Bone marrow (tissue), 2 donors: ENCODE data around the gene CELF4.

Experiments used
- DNase-seq, 2 donors: peaks; one replicate each; lab custom pipeline; 2025; lab: John Stamatoyannopoulos, UW

The CELF4 gene

GRCh38 chr18:37524498-37525261, 40.9 kb downstream of the CELF4 start:
- no peak for DNase-seq

DNA sequence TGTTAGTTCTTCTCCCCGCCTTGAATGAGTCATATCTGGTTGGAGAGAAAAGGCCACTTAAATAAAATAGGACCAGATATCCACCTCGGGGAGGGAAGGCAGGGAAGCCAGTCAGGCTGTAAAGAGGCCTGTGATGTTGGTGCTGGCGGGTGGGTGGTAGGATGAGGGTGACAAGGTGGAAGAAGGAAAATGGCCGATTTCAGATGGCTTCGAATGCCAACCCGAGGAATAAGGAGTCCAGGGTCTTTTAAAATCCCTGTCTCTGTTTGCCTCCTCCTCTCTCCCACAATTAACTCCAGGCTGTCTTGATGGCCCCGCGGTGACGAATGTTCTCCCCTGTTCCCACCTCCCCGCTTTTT, 41.5 kb downstream of the CELF4 start:
- no peak for DNase-seq

DNA sequence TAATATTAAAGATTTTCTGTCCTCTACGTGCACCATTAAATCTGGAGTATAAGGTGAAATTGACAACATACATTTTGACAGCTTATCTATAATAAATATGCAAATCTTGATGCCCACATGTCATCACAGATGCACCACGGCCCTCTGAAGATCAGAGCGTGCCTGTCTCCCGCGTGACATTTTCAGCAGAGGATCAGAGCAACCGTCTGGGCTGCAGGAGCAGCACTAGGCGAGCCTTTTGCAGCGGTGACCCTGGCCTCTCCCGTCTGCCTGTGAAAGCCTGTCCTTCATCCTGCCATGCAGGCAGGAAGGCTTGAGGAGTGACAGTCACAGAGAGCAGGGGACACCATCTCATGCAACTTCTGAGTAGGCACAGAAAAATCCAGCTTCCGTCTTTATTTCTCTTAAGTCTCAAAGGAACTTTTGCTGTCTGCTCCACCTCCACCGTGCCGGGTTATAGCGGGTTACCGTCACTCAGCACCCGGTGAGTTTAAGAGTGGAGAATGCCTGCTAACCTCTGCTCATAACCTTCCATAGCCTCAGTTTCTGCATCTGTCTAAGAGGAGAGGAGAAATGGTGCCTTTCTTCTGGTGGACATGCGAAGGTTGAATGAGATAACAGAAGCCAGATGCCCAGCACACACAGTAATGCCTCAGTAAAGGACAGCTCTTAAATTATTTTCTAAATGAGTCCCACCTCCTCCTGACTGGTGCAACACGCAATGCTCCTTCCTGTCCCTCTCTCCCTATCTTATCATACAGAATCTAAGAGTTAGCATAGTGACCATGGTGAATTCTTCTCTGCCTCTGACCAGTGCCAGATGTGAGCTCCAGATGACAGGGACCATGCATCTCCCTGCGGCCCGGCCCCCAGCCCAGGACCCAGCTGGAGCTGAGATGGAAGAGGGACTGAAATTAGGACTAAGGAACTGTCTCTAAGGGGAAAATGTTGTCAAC, 43.8 kb downstream of the CELF4 start:
- DNase-seq: no peak

DNA sequence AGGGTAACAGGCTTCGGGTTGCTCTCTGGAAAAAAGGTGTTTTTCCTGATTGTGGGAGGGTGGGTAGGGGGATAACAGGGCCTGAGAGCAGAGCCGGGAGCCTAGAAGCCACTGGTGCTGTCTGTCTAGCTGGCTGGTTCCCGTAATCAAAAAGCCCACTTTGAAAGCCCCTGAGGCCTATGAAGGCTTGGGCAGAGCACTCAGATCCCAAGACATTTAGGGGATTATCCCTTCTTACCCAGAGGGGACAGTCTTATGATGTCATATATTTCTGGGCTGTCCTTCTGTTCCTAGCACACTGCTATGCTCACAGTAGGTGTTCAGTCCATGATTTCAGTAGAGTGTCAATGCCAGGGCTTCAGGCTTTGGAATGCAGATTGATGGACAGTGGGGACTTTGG, 45.1 kb downstream of the CELF4 start:
- DNase-seq: no peak

DNA sequence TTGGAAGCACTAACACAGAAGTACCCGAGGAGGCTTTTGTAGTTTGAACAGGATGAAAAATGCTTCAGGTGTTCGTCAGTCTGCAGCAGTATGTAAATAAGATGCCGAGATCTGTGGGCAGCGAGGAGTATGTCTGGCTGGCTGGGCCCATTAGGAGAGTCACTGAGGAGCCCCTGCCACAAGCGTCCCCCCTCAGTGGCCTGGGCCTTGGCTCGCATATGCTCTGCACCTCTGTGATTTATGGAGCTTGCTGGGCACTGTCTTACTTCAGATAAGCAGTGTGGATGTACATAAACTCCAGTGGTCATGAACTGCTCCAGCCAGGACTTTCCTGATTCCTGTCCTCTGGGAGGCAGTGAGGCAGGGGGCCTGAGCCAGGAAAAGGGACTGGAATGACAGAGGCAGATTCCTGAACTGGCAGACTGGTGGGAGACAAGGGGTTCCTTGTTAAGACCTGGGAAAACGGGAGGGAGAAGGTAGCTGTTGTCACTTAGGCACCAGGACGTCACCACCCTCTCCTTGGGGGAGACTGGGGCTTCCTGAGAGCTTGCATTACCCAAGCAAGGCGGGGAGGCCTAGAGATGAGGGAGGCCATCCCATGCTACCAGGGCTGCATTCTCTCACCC, 46.0 kb downstream of the CELF4 start:
- no peak for DNase-seq

- no peak for DNase-seq
These were observed 49.2 kb downstream of the CELF4 start for GRCh38 chr18:37516361-37516853.

- DNase-seq: no peak
These were observed 50.6 kb downstream of the CELF4 start for GRCh38 chr18:37514953-37515352.

GRCh38 chr18:37512400-37512799, 53.2 kb downstream of the CELF4 start:
- no peak for DNase-seq

- no peak for DNase-seq
These were observed 53.8 kb downstream of the CELF4 start for GRCh38 chr18:37511721-37512298.

DNA sequence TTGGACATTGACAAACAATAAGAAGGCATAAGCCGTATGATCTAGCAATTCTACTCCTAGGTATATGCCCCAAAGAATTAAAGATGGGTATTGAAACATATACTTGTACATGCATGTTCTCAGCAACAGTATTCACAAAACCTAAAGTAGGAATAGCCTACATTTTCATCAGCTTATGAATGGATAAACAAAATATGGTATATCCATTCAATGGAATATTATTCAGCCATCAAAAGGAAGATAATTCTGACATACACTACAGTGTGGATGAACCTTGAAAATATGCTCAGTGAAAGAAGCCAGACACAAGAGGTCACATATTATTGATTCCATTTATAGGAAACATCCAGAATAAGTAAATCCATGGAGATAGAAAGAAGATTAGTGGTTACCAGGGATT, 56.0 kb downstream of the CELF4 start:
- no peak for DNase-seq

GRCh38 chr18:37508207-37508606, 57.4 kb downstream of the CELF4 start:
- DNase-seq: no peak

- no peak for DNase-seq
These were observed 58.4 kb downstream of the CELF4 start for GRCh38 chr18:37507239-37507638.

GRCh38 chr18:37506001-37506400, 59.6 kb downstream of the CELF4 start:
- no peak for DNase-seq

- DNase-seq: no peak
These were observed 60.3 kb downstream of the CELF4 start for GRCh38 chr18:37505321-37505720.

DNA sequence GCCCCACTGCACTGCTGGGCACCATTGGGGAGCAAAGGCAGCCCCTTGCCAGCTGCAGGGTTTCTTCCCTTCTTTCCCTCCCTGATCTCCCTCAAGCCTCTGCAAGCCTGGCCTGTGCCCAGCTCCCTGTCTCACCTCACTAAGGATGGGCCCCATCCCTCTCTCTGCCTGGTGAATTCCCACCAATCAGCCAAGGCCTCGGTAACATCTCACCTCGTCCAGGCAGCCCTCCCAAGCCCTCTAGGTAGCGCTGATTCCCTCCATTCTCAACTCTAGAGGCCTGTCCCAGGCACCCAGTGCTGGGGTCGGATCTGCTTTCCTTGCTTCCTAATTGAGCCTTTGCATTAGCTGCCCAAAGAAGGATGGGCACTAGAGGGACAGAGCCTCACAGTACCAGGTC, 63.0 kb downstream of the CELF4 start:
- no peak for DNase-seq

DNA sequence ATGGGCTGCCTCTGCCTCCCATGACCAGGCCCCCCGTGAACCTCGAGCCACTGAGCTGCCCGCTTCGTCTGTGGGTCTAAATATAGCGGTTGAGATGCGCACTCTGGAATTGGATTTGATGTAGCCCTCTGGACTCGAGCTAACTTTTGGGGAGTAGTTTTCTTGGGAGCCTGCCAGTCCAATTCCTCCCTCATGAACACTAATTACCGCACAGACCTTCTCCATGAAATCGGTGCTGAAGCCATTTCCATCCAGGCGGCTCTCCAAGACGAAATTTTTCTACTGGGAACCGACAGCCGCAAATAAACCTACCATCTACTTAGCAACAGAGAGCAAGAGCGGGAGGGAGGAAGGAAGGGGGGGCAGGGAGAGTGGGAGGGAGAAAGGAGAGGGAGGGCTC, 63.6 kb downstream of the CELF4 start:
- no peak for DNase-seq

DNA sequence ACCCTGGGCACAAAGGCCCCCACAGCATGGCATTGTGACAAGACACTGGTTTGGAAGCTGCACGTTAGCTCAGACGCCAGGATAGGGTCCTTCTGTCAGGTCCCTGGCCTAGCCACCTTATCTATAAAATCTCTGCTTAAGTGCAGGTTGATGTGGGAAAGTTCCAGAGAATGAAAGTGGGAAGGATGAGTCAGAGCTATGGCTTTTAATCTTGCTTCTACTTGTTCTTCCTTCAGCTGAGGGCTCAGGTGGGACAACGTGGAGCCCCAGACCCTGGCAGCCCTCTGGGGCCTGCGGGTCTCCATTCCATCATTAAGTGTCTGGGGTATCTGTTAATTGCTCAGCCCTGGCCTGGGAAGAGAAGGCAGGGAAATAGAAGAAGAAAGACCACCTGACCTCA, 64.5 kb downstream of the CELF4 start:
- no peak for DNase-seq

- DNase-seq: no peak
These were observed 65.7 kb downstream of the CELF4 start for GRCh38 chr18:37499913-37500312.

DNA sequence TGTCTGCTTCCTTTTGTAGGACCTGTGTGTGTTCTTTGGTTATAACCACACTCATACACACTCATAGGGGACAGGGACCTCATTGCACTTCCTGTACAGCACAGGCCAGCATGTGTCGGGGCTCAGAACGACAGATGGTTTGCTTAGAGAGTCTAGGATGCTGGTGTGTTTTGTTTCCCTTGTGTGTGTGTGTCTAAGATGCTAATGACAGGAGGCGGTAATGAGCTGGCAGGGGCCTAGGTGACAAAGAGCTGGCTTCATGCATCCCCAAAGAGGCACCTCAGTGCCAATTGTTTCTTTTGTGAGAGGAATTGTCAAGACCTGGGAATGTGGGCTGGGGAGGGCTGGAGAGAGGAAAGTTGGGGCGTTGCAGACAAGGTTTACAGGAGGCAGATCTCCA, 66.6 kb downstream of the CELF4 start:
- DNase-seq: no peak

GRCh38 chr18:37497853-37498518, 67.6 kb downstream of the CELF4 start:
- DNase-seq: no peak

- DNase-seq: no peak
These were observed 69.0 kb downstream of the CELF4 start for GRCh38 chr18:37496568-37496967.

GRCh38 chr18:37495354-37495753, 70.2 kb downstream of the CELF4 start:
- DNase-seq: no peak
